Measurements from ENCODE around the gene GPSM1. TPM values are rescaled to one million over a fixed set of nuclear protein-coding genes. Genes with fewer than 3 reads are reported as not detected.

Gene GPSM1
- total RNA-seq, 1 experiment from 2014 or later = 26.4 TPM

- RAD21 ChIA-PET (ENCODE audit: low non-redundant PET in 1 of 2, low total read pairs in 2 of 2, uncharacterized antibody in 2 of 2, unreplicated experiment in 2 of 2) = no interaction called here
- ATAC-seq (no peak), DNase-seq (ENCODE audit: low read depth, low spot score) (no peak)
- H3K9me3 ChIP-seq (ENCODE audit: control insufficient read depth in 1 of 2, insufficient read depth in 1 of 2, low read depth in 1 of 2, low read length in 2 of 2) = no peaks in the 10 kb centered on the region
- CTCF ChIA-PET = no interaction called here
- no peak overlapping the region for H3K27ac ChIP-seq (ENCODE audit: low read depth, low read length)
- POLR2A ChIA-PET = no interaction called here
- H3K9ac ChIP-seq (ENCODE audit: low read length) = no peak overlapping the region
- no peaks in the 10 kb centered on the region for H4K20me1 ChIP-seq (ENCODE audit: insufficient read depth)
- peaks cover 10 to 16% of the 10 kb centered on the region in 2 experiments for H3K4me1 ChIP-seq (ENCODE audit: control insufficient read depth in 1 of 2, insufficient read depth in 2 of 2, low read length in 2 of 2)
- intact Hi-C loops (cut with micrococcal nuclease) = no loop called here
- no peak overlapping the region for H3K4me2 ChIP-seq (ENCODE audit: low read length)
- H3K4me3 ChIP-seq (replicated peaks in 1 of 2; ENCODE audit: low read depth in 1 of 2, low read length in 2 of 2) = no peak overlapping the region
- H3K79me2 ChIP-seq (ENCODE audit: insufficient read depth, low read length) = no peaks in the 10 kb centered on the region
- no peaks in the 10 kb centered on the region for H3K27me3 ChIP-seq (ENCODE audit: insufficient read depth, low read length)
- no peaks in the 10 kb centered on the region for H3K9me2 ChIP-seq (ENCODE audit: insufficient read depth)
- H2AFZ ChIP-seq (ENCODE audit: low read depth, low read length, poor library complexity, severe bottlenecking) = no peak overlapping the region
- BruUV-seq (replicated peaks) = no TSS peak
- TF ChIP-seq FOSL1 (IDR thresholded peaks at IDR 0.05; ENCODE audit: low read depth) (no peak), POLR2AphosphoS5 (IDR thresholded peaks at IDR 0.05; ENCODE audit: low read depth, low read length) (no peak), SP1 (IDR thresholded peaks at IDR 0.05; ENCODE audit: low read depth) (no peak), TCF7L2 (IDR thresholded peaks at IDR 0.05; ENCODE audit: borderline replicate concordance, extremely low read depth, insufficient read depth, insufficient read length) (no peak), YY1 (IDR thresholded peaks at IDR 0.05; ENCODE audit: extremely low read depth, insufficient replicate concordance, low read depth, low read length) (no peak), CTCF (IDR thresholded peaks at IDR 0.05 in 2 of 3, conservative IDR thresholded peaks at IDR 0.05 in 1 of 3; ENCODE audit: borderline replicate concordance in 1 of 3, insufficient read depth in 1 of 3, low read depth in 2 of 3, low read length in 2 of 3) (no peak)
- no peaks in the 10 kb centered on the region for H3K36me3 ChIP-seq (ENCODE audit: control insufficient read depth in 1 of 2, insufficient read depth in 2 of 2, low read length in 2 of 2)
Observed at GRCh38 chr9:136364942-136365774, 37.8 kb downstream of the GPSM1 start.

Measured in HCT116 (cell line).